Ishikawa (cell line): ENCODE measurements around the gene RYR1.

Experiments used
- CEBPB ChIP-seq: IDR thresholded peaks from 2 replicates; pipeline ENCODE4 v1.6.1; 2012
- CREB1 ChIP-seq: IDR thresholded peaks from 2 replicates; pipeline ENCODE4 v1.6.1; 2012; ENCODE audit warnings: low read depth
- EP300 ChIP-seq: IDR thresholded peaks from 2 replicates; pipeline ENCODE4 v1.6.1; 2012; ENCODE audit warnings: borderline replicate concordance
- FOXM1 ChIP-seq: IDR thresholded peaks from 2 replicates; pipeline ENCODE4 v1.6.1; 2012; ENCODE audit warnings: low read depth, borderline replicate concordance
- MAX ChIP-seq: IDR thresholded peaks from 2 replicates; pipeline ENCODE4 v1.6.1; 2012
- NFIC ChIP-seq: IDR thresholded peaks from 2 replicates; pipeline ENCODE4 v1.6.1; 2012
- RAD21 ChIP-seq: IDR thresholded peaks from 2 replicates; pipeline ENCODE4 v1.6.1; 2012; ENCODE audit warnings: low read depth
- REST ChIP-seq: IDR thresholded peaks from 2 replicates; pipeline ENCODE4 v1.6.1; 2012; ENCODE audit warnings: low read depth, mild to moderate bottlenecking
- TAF1 ChIP-seq: IDR thresholded peaks from 2 replicates; pipeline ENCODE4 v1.6.1; 2012; ENCODE audit warnings: low read depth, mild to moderate bottlenecking
- TCF12 ChIP-seq: IDR thresholded peaks from 2 replicates; pipeline ENCODE4 v1.6.1; 2012; ENCODE audit warnings: low read depth
- TEAD4 ChIP-seq: IDR thresholded peaks from 2 replicates; pipeline ENCODE4 v1.6.1; 2012
- USF1 ChIP-seq: IDR thresholded peaks from 2 replicates; pipeline ENCODE4 v1.6.1; 2012
- YY1 ChIP-seq: IDR thresholded peaks from 2 replicates; pipeline ENCODE4 v1.6.1; 2012; ENCODE audit warnings: low read depth
- ZBTB7A ChIP-seq: IDR thresholded peaks from 2 replicates; pipeline ENCODE4 v1.6.1; 2012; ENCODE audit warnings: low read depth

- no peak for TF ChIP-seq RAD21
- no peak for TF ChIP-seq FOXM1
- no peak for TF ChIP-seq EP300
- no peak for TF ChIP-seq ZBTB7A
- no peak for TF ChIP-seq REST
- no peak for TF ChIP-seq CEBPB
- TF ChIP-seq YY1, result no peak
- no peak for TF ChIP-seq NFIC
- TF ChIP-seq CREB1, result no peak
- no peak for TF ChIP-seq TCF12
- TF ChIP-seq MAX, result no peak
- TF ChIP-seq USF1, result no peak
- no peak for TF ChIP-seq TEAD4
- no peak for TF ChIP-seq TAF1
These were observed 32.3 kb upstream of the RYR1 start for GRCh38 chr19:38401148-38401547.
